Subcutaneous adipose tissue (tissue), 4 donors: ENCODE results near the gene HSFX3. TPM values are rescaled to one million over a fixed set of nuclear protein-coding genes. Genes with fewer than 3 reads are reported as not detected.

Experiments used
- total RNA-seq, 4 donors: library from RNA; depleted of rRNA; stranded (reverse); fragments of >200 nt; gene quantifications; one replicate each; pipeline ENCODE4 v1.1.0, GENCODE V29; 2016

HSFX3 gene
- total RNA-seq, 4 donors from 2014 or later: not detected

Other genes starting within 250 kb of the HSFX3 start
- gene IDS, start 44.6 kb downstream of the HSFX3 start, total RNA-seq: 10 to 100 TPM; 55.8 to 73.1 (median 56.8) TPM
- gene EOLA1, start 8.9 kb downstream of the HSFX3 start, total RNA-seq: 10 to 100 TPM in 2 of 4 donors, 1 to 10 TPM in 2; 7.6 to 16.8 (median 12.3) TPM
- not detected for gene MAGEA9B, start 37.5 kb upstream of the HSFX3 start, total RNA-seq
- gene HSFX2, start 45.4 kb upstream of the HSFX3 start, total RNA-seq: under 1 TPM in 2 of 4 donors, not detected in 2; 0.65 to 0.68 TPM
- gene TMEM185A, start 81.9 kb upstream of the HSFX3 start, total RNA-seq: 10 to 100 TPM; 15.1 to 20.2 (median 18.9) TPM
- not detected for gene MAGEA11, start 162.1 kb upstream of the HSFX3 start, total RNA-seq
- gene HSFX1, start 224.1 kb upstream of the HSFX3 start, total RNA-seq: 1 to 10 TPM in 2 of 4 donors, under 1 TPM in 2; 0.33 to 1.7 (median 0.83) TPM
- gene MAGEA9, start 232.0 kb upstream of the HSFX3 start, total RNA-seq: not detected